Keratinocyte (primary cell): ENCODE data around the gene TMCC1. TPM values are rescaled to one million over a fixed set of nuclear protein-coding genes. Genes with fewer than 3 reads are reported as not detected.
"Not testable (repeated sequence)": the region's sequence is repeated elsewhere in the genome, so short reads cannot be mapped to it uniquely, and the experiment has no call there.

ENCODE experiments used
- DNase-seq: peaks from one replicate; pipeline ENCODE4 v3.0.0-alpha.2; 2011; ENCODE audit warnings: low read depth, missing footprints, low spot score
- FAIRE-seq: peaks from 2 replicates; lab custom pipeline; 2011; peaks lifted over from hg19 to GRCh38; lab: Jason Lieb, UNC
- H2AFZ ChIP-seq: 2 replicates; pipeline ENCODE4 v1.6.0; 2012; ENCODE audit warnings: low read length, control low read depth, inconsistent platforms; ENCODE audit not compliant: control insufficient read depth
- H3K27ac ChIP-seq: 2 replicates; pipeline ENCODE4 v1.5.1; 2011; ENCODE audit warnings: low read length; ENCODE audit not compliant: control insufficient read depth, insufficient read depth
- H3K27me3 ChIP-seq: 3 replicates; pipeline ENCODE4 v1.6.0; 2011; ENCODE audit warnings: low read length; ENCODE audit not compliant: control insufficient read depth, insufficient read depth; ENCODE audit errors: extremely low read depth
- H3K36me3 ChIP-seq, 2 experiments: 2 replicates in 1 of 2; 3 replicates in 1 of 2; pipeline ENCODE4 v1.5.1; 2011; ENCODE audit warnings: low read length in 2 of 2, mild to moderate bottlenecking in 1 of 2; ENCODE audit not compliant: control insufficient read depth in 2 of 2, insufficient read depth in 2 of 2; ENCODE audit errors: extremely low read depth in 1 of 2
- H3K4me1 ChIP-seq: 3 replicates; pipeline ENCODE4 v1.5.1; 2011; ENCODE audit warnings: low read length; ENCODE audit not compliant: control insufficient read depth, insufficient read depth; ENCODE audit errors: extremely low read depth
- H3K4me2 ChIP-seq: 3 replicates; pipeline ENCODE4 v1.6.0; 2011; ENCODE audit warnings: low read depth, low read length; ENCODE audit not compliant: control insufficient read depth, insufficient read depth; ENCODE audit errors: extremely low read depth
- H3K4me3 ChIP-seq, 3 experiments: fragments of 200-600 bp in 1 of 3; sonication (generic) in 1 of 3; 2 replicates in 2 of 3; 3 replicates in 1 of 3; pipeline ENCODE4 v1.5.1; 2011 to 2016; ENCODE audit warnings: low read length in 3 of 3, mild to moderate bottlenecking in 3 of 3, control low read depth in 2 of 3, inconsistent platforms in 1 of 3, low read depth in 1 of 3, mixed read lengths in 1 of 3, mixed run types in 1 of 3, moderate library complexity in 1 of 3; ENCODE audit not compliant: control insufficient read depth in 2 of 3, insufficient read depth in 2 of 3; ENCODE audit errors: extremely low read depth in 1 of 3
- H3K79me2 ChIP-seq: 2 replicates; pipeline ENCODE4 v1.6.0; 2012; ENCODE audit warnings: low read length; ENCODE audit not compliant: control insufficient read depth, insufficient read depth
- H3K9ac ChIP-seq: 3 replicates; pipeline ENCODE4 v1.6.0; 2011; ENCODE audit warnings: low read length; ENCODE audit not compliant: control insufficient read depth, insufficient read depth; ENCODE audit errors: extremely low read depth
- H3K9me1 ChIP-seq: 3 replicates; pipeline ENCODE4 v1.6.0; 2011; ENCODE audit warnings: low read length; ENCODE audit not compliant: control insufficient read depth, insufficient read depth; ENCODE audit errors: extremely low read depth
- H3K9me3 ChIP-seq: 2 replicates; pipeline ENCODE4 v1.5.1; 2012; ENCODE audit warnings: low read depth, low read length; ENCODE audit not compliant: control insufficient read depth
- H4K20me1 ChIP-seq: 3 replicates; pipeline ENCODE4 v1.6.0; 2011; ENCODE audit warnings: low read length; ENCODE audit not compliant: control insufficient read depth, insufficient read depth; ENCODE audit errors: extremely low read depth
- EZH2 ChIP-seq: IDR thresholded peaks from one replicate; pipeline ENCODE4 v1.6.1; 2012; ENCODE audit warnings: inconsistent platforms, mild to moderate bottlenecking, low read length, moderate library complexity
- dilution Hi-C: fragments of 300-500 bp; cut with MboI; formaldehyde crosslinking; loops from one replicate; pipeline ENCODE4 v1.7.0; 2020; ENCODE audit warnings: low sequenced_read_pairs; ENCODE audit not compliant: extremely low pct_ligation_motif_present
- polyA plus RNA-seq, 5 experiments: library from polyadenylated mRNA; depleted of rRNA in 3 of 5; stranded (reverse) in 3 of 5; stranded (forward) in 1 of 5; unstranded in 1 of 5; fragments of >200 nt; gene quantifications; 1 replicate in 1 of 5; 2 replicates in 3 of 5; 3 replicates in 1 of 5; pipeline versions ENCODE4 v1.2.1 to v1.2.3, GENCODE V29; 2011 to 2012; ENCODE audit warnings: missing spikeins in 2 of 5, low read depth in 1 of 5, low replicate concordance in 1 of 5
- TF ChIP-seq, protein P1 (sequence below), 3 experiments: IDR thresholded peaks in 1 of 3; conservative IDR thresholded peaks in 1 of 3; optimal IDR thresholded peaks in 1 of 3; 2 replicates in 2 of 3; 3 replicates in 1 of 3; pipeline versions ENCODE3 to v1.5.1; 2011; ENCODE audit warnings: low read length in 3 of 3, mild to moderate bottlenecking in 3 of 3, moderate library complexity in 2 of 3, control low read depth in 1 of 3, inconsistent platforms in 1 of 3; ENCODE audit not compliant: insufficient read depth in 2 of 3; ENCODE audit errors: extremely low read depth in 1 of 3

TMCC1 gene
- polyA plus RNA-seq, 1 donor (not counting 4 experiments of a cell fraction or from before 2014, with no cell fraction given), result 27.7 TPM

DNA sequence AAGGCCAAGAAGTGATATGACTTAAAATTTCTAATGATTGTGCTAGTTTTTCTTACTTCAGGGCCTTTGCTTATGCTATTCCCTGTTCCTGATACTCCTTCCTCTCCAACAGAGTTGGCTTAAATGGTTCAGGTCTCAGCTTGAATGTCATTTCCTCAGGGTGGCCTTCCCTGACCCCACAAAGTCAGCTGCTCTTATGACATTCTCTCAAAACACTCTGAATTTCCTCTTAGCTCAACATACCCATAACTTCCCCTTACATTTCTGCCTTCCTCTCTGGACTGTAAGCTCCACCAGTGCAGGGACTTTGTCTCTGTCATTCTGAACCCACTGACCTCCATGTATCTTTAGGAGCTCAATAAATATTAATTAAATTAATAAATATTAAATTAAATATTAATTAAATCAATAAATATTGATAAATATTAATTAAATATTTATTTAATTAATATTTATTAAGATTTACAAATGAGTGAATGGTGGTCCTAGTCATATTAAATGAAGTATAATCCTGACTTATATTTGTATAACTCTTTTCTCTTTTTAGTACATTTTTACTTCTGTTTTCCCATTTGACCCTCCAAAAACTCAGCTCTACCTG, 17.9 kb upstream of the TMCC1 start:
- Histone ChIP-seq H3K9me1 (no peaks in the 10 kb centered on the region), H3K36me3 (no peaks in the 10 kb centered on the region), H3K79me2 (no peaks in the 10 kb centered on the region), H3K9me3 (peaks cover 4% of the 10 kb centered on the region), H3K4me3 (no peak overlapping the region), H4K20me1 (no peaks in the 10 kb centered on the region), H3K27ac (no peak overlapping the region), H2AFZ (no peak overlapping the region), H3K27me3 (no peaks in the 10 kb centered on the region), H3K4me2 (no peak overlapping the region), H3K4me1 (no peaks in the 10 kb centered on the region), H3K9ac (no peak overlapping the region)
- no peak for FAIRE-seq
- TF ChIP-seq EZH2, result no peak
- TF ChIP-seq, protein P1, sequence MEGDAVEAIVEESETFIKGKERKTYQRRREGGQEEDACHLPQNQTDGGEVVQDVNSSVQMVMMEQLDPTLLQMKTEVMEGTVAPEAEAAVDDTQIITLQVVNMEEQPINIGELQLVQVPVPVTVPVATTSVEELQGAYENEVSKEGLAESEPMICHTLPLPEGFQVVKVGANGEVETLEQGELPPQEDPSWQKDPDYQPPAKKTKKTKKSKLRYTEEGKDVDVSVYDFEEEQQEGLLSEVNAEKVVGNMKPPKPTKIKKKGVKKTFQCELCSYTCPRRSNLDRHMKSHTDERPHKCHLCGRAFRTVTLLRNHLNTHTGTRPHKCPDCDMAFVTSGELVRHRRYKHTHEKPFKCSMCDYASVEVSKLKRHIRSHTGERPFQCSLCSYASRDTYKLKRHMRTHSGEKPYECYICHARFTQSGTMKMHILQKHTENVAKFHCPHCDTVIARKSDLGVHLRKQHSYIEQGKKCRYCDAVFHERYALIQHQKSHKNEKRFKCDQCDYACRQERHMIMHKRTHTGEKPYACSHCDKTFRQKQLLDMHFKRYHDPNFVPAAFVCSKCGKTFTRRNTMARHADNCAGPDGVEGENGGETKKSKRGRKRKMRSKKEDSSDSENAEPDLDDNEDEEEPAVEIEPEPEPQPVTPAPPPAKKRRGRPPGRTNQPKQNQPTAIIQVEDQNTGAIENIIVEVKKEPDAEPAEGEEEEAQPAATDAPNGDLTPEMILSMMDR (optimal IDR thresholded peaks at IDR 0.05 in 1 of 3, IDR thresholded peaks at IDR 0.05 in 1 of 3, conservative IDR thresholded peaks at IDR 0.05 in 1 of 3; ENCODE audit: extremely low read depth in 1 of 3, insufficient read depth in 2 of 3, low read length in 3 of 3), result no peak
- DNase-seq, result no peak
- dilution Hi-C loops, result no loop called here

DNA sequence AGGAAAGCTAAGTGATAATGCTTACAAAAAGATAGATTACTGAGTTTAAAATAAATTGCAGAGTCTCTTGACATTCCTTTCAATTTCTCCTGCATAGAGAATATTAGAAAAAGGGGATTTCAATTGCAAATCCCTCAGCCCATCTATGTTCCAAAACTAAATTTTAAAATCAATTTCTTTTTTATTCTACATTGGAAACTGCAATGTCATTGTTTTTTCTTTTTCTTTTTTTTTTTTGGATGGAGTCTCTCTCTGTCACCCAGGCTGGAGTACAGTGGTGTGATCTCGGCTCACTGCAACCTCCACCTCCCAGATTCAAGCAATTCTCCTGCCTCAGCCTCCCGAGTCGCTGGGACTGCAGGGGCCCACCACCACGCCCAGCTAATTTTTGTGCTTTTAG, 15.7 kb upstream of the TMCC1 start:
- FAIRE-seq, H3K27ac ChIP-seq, H4K20me1 ChIP-seq, H3K9ac ChIP-seq, DNase-seq, H3K9me1 ChIP-seq, H3K79me2 ChIP-seq, H2AFZ ChIP-seq, H3K4me1 ChIP-seq, dilution Hi-C loops, H3K27me3 ChIP-seq, H3K4me2 ChIP-seq, H3K36me3 ChIP-seq, H3K9me3 ChIP-seq, H3K4me3 ChIP-seq: not testable (repeated sequence)

- dilution Hi-C loops, result no loop called here
- Histone ChIP-seq H3K4me3 (no peak overlapping the region), H4K20me1 (no peaks in the 10 kb centered on the region), H3K4me1 (no peaks in the 10 kb centered on the region), H3K4me2 (no peak overlapping the region), H3K27me3 (no peaks in the 10 kb centered on the region), H3K36me3 (no peaks in the 10 kb centered on the region), H3K79me2 (no peaks in the 10 kb centered on the region), H3K27ac (no peak overlapping the region), H2AFZ (no peak overlapping the region), H3K9me1 (no peaks in the 10 kb centered on the region), H3K9me3 (peaks cover 7% of the 10 kb centered on the region), H3K9ac (no peak overlapping the region)
- TF ChIP-seq, protein P1 (optimal IDR thresholded peaks at IDR 0.05 in 1 of 3, IDR thresholded peaks at IDR 0.05 in 1 of 3, conservative IDR thresholded peaks at IDR 0.05 in 1 of 3; ENCODE audit: extremely low read depth in 1 of 3, insufficient read depth in 2 of 3, low read length in 3 of 3), result no peak
- TF ChIP-seq EZH2, result no peak
- FAIRE-seq (no peak), DNase-seq (no peak)
Observed at GRCh38 chr3:129908417-129908816, 14.9 kb upstream of the TMCC1 start.

DNA sequence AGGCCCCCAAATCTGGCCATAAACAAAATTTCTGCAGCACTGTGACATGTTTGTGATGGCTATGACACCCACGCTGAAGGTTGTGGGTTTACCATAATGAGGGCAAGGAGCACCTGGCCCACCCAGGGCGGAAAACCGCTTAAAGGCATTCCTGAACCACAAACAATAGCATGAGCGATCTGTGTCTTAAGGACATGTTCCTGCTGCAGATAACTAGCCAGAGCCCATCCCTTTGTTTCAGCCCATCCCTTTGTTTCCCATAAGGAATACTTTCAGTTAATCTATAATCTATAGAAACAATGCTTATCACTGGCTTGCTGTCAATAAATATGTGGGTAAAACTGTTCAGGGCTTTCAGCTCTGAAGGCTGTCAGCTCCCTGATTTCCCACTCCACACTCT, 7.8 kb upstream of the TMCC1 start:
- H3K79me2 ChIP-seq, H3K4me3 ChIP-seq, H3K4me1 ChIP-seq, H3K4me2 ChIP-seq, H3K9me3 ChIP-seq, dilution Hi-C loops, H3K9ac ChIP-seq, FAIRE-seq, H3K9me1 ChIP-seq, H2AFZ ChIP-seq, H3K27ac ChIP-seq, DNase-seq, H4K20me1 ChIP-seq, H3K36me3 ChIP-seq, H3K27me3 ChIP-seq: not testable (repeated sequence)
